Measurements from ENCODE around the gene SOSTDC1. TPM values are rescaled to one million over a fixed set of nuclear protein-coding genes. Genes with fewer than 3 reads are reported as not detected.
"Not testable (repeated sequence)": the region's sequence is repeated elsewhere in the genome, so short reads cannot be mapped to it uniquely, and the experiment has no call there.

SOSTDC1 gene
- total RNA-seq, result not detected in 2 replicates

GRCh38 chr7:16465469-16466361 lies at the start of gene SOSTDC1:
Gene SOSTDC1 (minus strand): TSS chr7:16465738. CDS start chr7:16465668, 70 bp downstream.
- intact Hi-C loops (cut with micrococcal nuclease), result no loop called here

- intact Hi-C loops (cut with micrococcal nuclease), result no loop called here
Measured at GRCh38 chr7:16514729-16515128, 49.2 kb upstream of the SOSTDC1 start.

GRCh38 chr7:16514271-16514670 lies 48.7 kb upstream of the SOSTDC1 start:
- intact Hi-C loops (cut with micrococcal nuclease), result no loop called here

GRCh38 chr7:16512097-16512496 lies 46.6 kb upstream of the SOSTDC1 start:
- intact Hi-C loops (cut with micrococcal nuclease), result no loop called here

- intact Hi-C loops (cut with micrococcal nuclease), result no loop called here
Measured at GRCh38 chr7:16511314-16511713, 45.8 kb upstream of the SOSTDC1 start.

- intact Hi-C loops (cut with micrococcal nuclease), result no loop called here
Measured at GRCh38 chr7:16509829-16510228, 44.3 kb upstream of the SOSTDC1 start.

GRCh38 chr7:16506422-16506821 lies 40.9 kb upstream of the SOSTDC1 start:
- intact Hi-C loops (cut with micrococcal nuclease), result not testable (repeated sequence)

- intact Hi-C loops (cut with micrococcal nuclease), result no loop called here
Measured at GRCh38 chr7:16504019-16504418, 38.5 kb upstream of the SOSTDC1 start.

GRCh38 chr7:16502303-16502702 lies 36.8 kb upstream of the SOSTDC1 start:
- intact Hi-C loops (cut with micrococcal nuclease), result no loop called here

GRCh38 chr7:16498122-16498521 lies 32.6 kb upstream of the SOSTDC1 start:
- intact Hi-C loops (cut with micrococcal nuclease), result no loop called here

- intact Hi-C loops (cut with micrococcal nuclease), result loop anchor here (5.0 kb wide), 1 partner anchor 62 kb away; no protein-coding TSS in a partner anchor
Measured at GRCh38 chr7:16494955-16495719, 29.6 kb upstream of the SOSTDC1 start.

- intact Hi-C loops (cut with micrococcal nuclease), result loop anchor here (5.0 kb wide), 1 partner anchor 63 kb away; no protein-coding TSS in a partner anchor
Measured at GRCh38 chr7:16494551-16494950, 29.0 kb upstream of the SOSTDC1 start.

GRCh38 chr7:16493266-16493665 lies 27.7 kb upstream of the SOSTDC1 start:
- intact Hi-C loops (cut with micrococcal nuclease), result loop anchor here (5.0 kb wide), 1 partner anchor 64 kb away; no protein-coding TSS in a partner anchor

- intact Hi-C loops (cut with micrococcal nuclease), result loop anchor here (5.0 kb wide), 1 partner anchor 65 kb away; no protein-coding TSS in a partner anchor
Measured at GRCh38 chr7:16492513-16493062, 27.1 kb upstream of the SOSTDC1 start.

GRCh38 chr7:16491148-16491547 lies 25.6 kb upstream of the SOSTDC1 start:
- intact Hi-C loops (cut with micrococcal nuclease), result loop anchor here (5.0 kb wide), 1 partner anchor 66 kb away; no protein-coding TSS in a partner anchor

GRCh38 chr7:16484453-16485158 lies 19.1 kb upstream of the SOSTDC1 start:
- intact Hi-C loops (cut with micrococcal nuclease), result no loop called here

GRCh38 chr7:16479591-16479990 lies 14.1 kb upstream of the SOSTDC1 start:
- intact Hi-C loops (cut with micrococcal nuclease), result no loop called here

GRCh38 chr7:16479161-16479560 lies 13.6 kb upstream of the SOSTDC1 start:
- intact Hi-C loops (cut with micrococcal nuclease), result no loop called here

- intact Hi-C loops (cut with micrococcal nuclease), result no loop called here
Measured at GRCh38 chr7:16471933-16472332, 6.4 kb upstream of the SOSTDC1 start.

GRCh38 chr7:16463949-16464715 lies 1.4 kb downstream of the SOSTDC1 start:
- intact Hi-C loops (cut with micrococcal nuclease), result no loop called here

Data from T-helper 2 cell treated with Interferon-gamma antibody and Interleukin-4, amounts not matched to agents 100 ng/mL and 5 ng/mL, for 36 hours (primary cell).